GM12878 (cell line): ENCODE measurements around the gene ZNF827. TPM values are rescaled to one million over a fixed set of nuclear protein-coding genes. Genes with fewer than 3 reads are reported as not detected.

Experiments used
- ATAC-seq: fragments of 200-7000 bp; cut with Tn5 transposase; 3 replicates; pipeline ENCODE4 v1.9.1; 2020; ENCODE audit warnings: mild to moderate bottlenecking, moderate library complexity
- BruUV-seq: library from RNA; stranded (reverse); fragments of 400-500 nt; replicated peaks from 2 replicates; lab custom pipeline; 2021; lab: Mats Ljungman, UMichigan
- CTCF ChIA-PET: fragments of 300-600 bp; sonication (Branson Sonifier 250); formaldehyde crosslinking; extraction: SDS; loops from one replicate; lab custom pipeline; 2021; ENCODE audit warnings: inconsistent platforms; lab: Yijun Ruan, JAX
- POLR2A ChIA-PET: fragments of 350-600 bp; formaldehyde crosslinking; extraction: SDS; loops from one replicate; lab custom pipeline; 2021; ENCODE audit warnings: inconsistent platforms; lab: Charles Lee
- RAD21 ChIA-PET: fragments of 300-600 bp; sonication (Branson Sonifier 250); formaldehyde crosslinking; loops from one replicate; lab custom pipeline; 2023; ENCODE audit warnings: antibody characterized with exemption; ENCODE audit not compliant: unreplicated experiment; lab: Charles Lee
- SMC1A ChIA-PET: fragments of 300-600 bp; sonication (Branson Sonifier 250); formaldehyde crosslinking; loops from one replicate; lab custom pipeline; 2023; ENCODE audit not compliant: unreplicated experiment, uncharacterized antibody; lab: Charles Lee
- DNase-seq: peaks from one replicate; pipeline ENCODE4 v3.0.0-alpha.2; 2011; ENCODE audit warnings: low read depth, low spot score
- FAIRE-seq: peaks from 3 replicates; lab custom pipeline; 2011; peaks lifted over from hg19 to GRCh38; lab: Jason Lieb, UNC
- H2AFZ ChIP-seq: 2 replicates; pipeline ENCODE4 v1.6.0; 2011; ENCODE audit warnings: low read depth, low read length, control low read depth; ENCODE audit not compliant: control insufficient read depth
- H3K27ac ChIP-seq: 2 replicates; pipeline ENCODE4 v1.5.1; 2011; ENCODE audit warnings: control low read depth; ENCODE audit not compliant: control insufficient read depth, insufficient read depth
- H3K27me3 ChIP-seq, 2 experiments: replicated peaks in 1 of 2; 2 replicates each; pipeline versions ENCODE4 v1.6.0 to v1.6.1; 2011; ENCODE audit warnings: low read length in 1 of 2; ENCODE audit not compliant: control insufficient read depth in 2 of 2, insufficient read depth in 2 of 2
- H3K36me3 ChIP-seq, 2 experiments: 2 replicates each; pipeline ENCODE4 v1.5.1; 2011; ENCODE audit warnings: low read length in 1 of 2; ENCODE audit not compliant: control insufficient read depth in 2 of 2, insufficient read depth in 2 of 2
- H3K4me1 ChIP-seq: 2 replicates; pipeline ENCODE4 v1.6.1; 2011; ENCODE audit warnings: mild to moderate bottlenecking, low read length, moderate library complexity, mixed read lengths; ENCODE audit not compliant: control insufficient read depth, insufficient read depth
- H3K4me2 ChIP-seq: 2 replicates; pipeline ENCODE4 v1.6.0; 2011; ENCODE audit warnings: control low read depth; ENCODE audit not compliant: control insufficient read depth, insufficient read depth
- H3K4me3 ChIP-seq: fragments of 200-600 bp; sonication (generic); 2 replicates; pipeline ENCODE4 v1.5.1; 2016
- H3K79me2 ChIP-seq: 2 replicates; pipeline ENCODE4 v1.6.0; 2011; ENCODE audit warnings: low read length; ENCODE audit not compliant: control insufficient read depth, insufficient read depth
- H3K9ac ChIP-seq: 2 replicates; pipeline ENCODE4 v1.8.0; 2011; ENCODE audit warnings: low read length, control low read depth, mixed read lengths; ENCODE audit not compliant: control insufficient read depth, insufficient read depth
- H3K9me3 ChIP-seq: replicated peaks from 3 replicates; pipeline ENCODE4 v1.5.1; 2011; ENCODE audit warnings: mild to moderate bottlenecking, low read length; ENCODE audit not compliant: control insufficient read depth, insufficient read depth
- H4K20me1 ChIP-seq: 2 replicates; pipeline ENCODE4 v1.6.0; 2011; ENCODE audit not compliant: control insufficient read depth, insufficient read depth
- CBFB ChIP-seq: IDR thresholded peaks from 2 replicates; pipeline ENCODE4 v1.6.1; 2016; ENCODE audit warnings: antibody characterized with exemption, low read depth
- CBX3 ChIP-seq: fragments of 200-600 bp; sonication (generic); IDR thresholded peaks from 2 replicates; pipeline ENCODE4 v1.6.1; 2016; ENCODE audit warnings: low read depth, borderline replicate concordance
- CREM ChIP-seq: IDR thresholded peaks from 2 replicates; pipeline ENCODE4 v1.6.1; 2014; ENCODE audit warnings: antibody characterized with exemption, low read depth
- GABPA ChIP-seq: IDR thresholded peaks from 2 replicates; pipeline ENCODE4 v1.6.1; 2014; ENCODE audit warnings: antibody characterized with exemption, low read depth, mild to moderate bottlenecking, inconsistent platforms
- LARP7 ChIP-seq: fragments of 450-650 bp; IDR thresholded peaks from 2 replicates; pipeline ENCODE4 v1.6.1; 2017; ENCODE audit warnings: mild to moderate bottlenecking
- NKRF ChIP-seq: fragments of 450-650 bp; conservative IDR thresholded peaks from 2 replicates; pipeline ENCODE4 v1.6.1; 2017; ENCODE audit warnings: mild to moderate bottlenecking, moderate library complexity
- RAD21 ChIP-seq: IDR thresholded peaks from 2 replicates; pipeline ENCODE4 v1.6.1; 2011; ENCODE audit warnings: mild to moderate bottlenecking, low read depth, low read length, moderate library complexity; ENCODE audit not compliant: insufficient read depth
- TBL1XR1 ChIP-seq: IDR thresholded peaks from 2 replicates; pipeline ENCODE4 v1.6.1; 2012; ENCODE audit warnings: low read depth, low read length, improper control_type of control experiment
- ZNF24 ChIP-seq: fragments of 450-650 bp; IDR thresholded peaks from 2 replicates; pipeline ENCODE4 v1.6.1; 2017; ENCODE audit warnings: antibody characterized with exemption, mild to moderate bottlenecking
- WGBS: methylation state at CpG from one replicate; pipeline ENCODE4 v1.1.6; 2016; ENCODE audit warnings: low lambda C conversion rate; ENCODE audit not compliant: insufficient replicate concordance, insufficient coverage; ENCODE audit errors: missing lambda C conversion rate; 5-methylcytosine and 5-hydroxymethylcytosine counted together
- in situ Hi-C: fragments of 300-500 bp; cut with MboI; formaldehyde crosslinking; loops from 9 replicates; pipeline ENCODE4 v1.14.3; 2018; ENCODE audit warnings: mixed read lengths
- intact Hi-C: fragments of 100-400 bp; cut with micrococcal nuclease; formaldehyde crosslinking; loops from one replicate; pipeline ENCODE4 v1.14.2; 2022; ENCODE audit not compliant: unreplicated experiment
- polyA plus RNA-seq, 11 experiments: library from polyadenylated mRNA; depleted of rRNA in 4 of 11; unstranded in 6 of 11; stranded (reverse) in 5 of 11; fragments of >200 nt; fragmentation: Nextera tagmentation in 4 of 11; fragmentation: Illumina TruSeq in 1 of 11; extraction: Ambion mirVana in 4 of 11; extraction: Trizol in 1 of 11; gene quantifications; 1 replicate in 1 of 11; 2 replicates in 10 of 11; pipeline versions ENCODE4 v1.2.1 to v1.2.3, GENCODE V29; 2011 to 2016; ENCODE audit warnings: inconsistent platforms in 2 of 11, missing spikeins in 2 of 11, low read depth in 1 of 11
- total RNA-seq, 4 experiments: library from RNA; depleted of rRNA in 3 of 4; stranded (reverse); fragments of >200 nt in 3 of 4; fragmentation: Illumina TruSeq in 1 of 4; extraction: Trizol in 1 of 4; gene quantifications; 2 replicates each; pipeline versions ENCODE4 v1.2.1 to v1.2.3, GENCODE V29; 2013 to 2021
- TF ChIP-seq, protein P1 (sequence below): IDR thresholded peaks from 2 replicates; pipeline ENCODE4 v1.6.1; 2011; ENCODE audit warnings: low read depth, mild to moderate bottlenecking, low read length, moderate library complexity, borderline replicate concordance; ENCODE audit errors: extremely low read depth
- TF ChIP-seq, protein P2 (sequence below): IDR thresholded peaks from 2 replicates; pipeline ENCODE4 v1.6.1; 2012; ENCODE audit warnings: low read depth, low read length, improper control_type of control experiment
- TF ChIP-seq, protein P3 (sequence below): fragments of 450-650 bp; formaldehyde crosslinking; IDR thresholded peaks from 2 replicates; pipeline ENCODE4 v1.4.0; 2020; ENCODE audit warnings: mild to moderate bottlenecking, moderate library complexity
- TF ChIP-seq, protein P4 (sequence below): IDR thresholded peaks from 2 replicates; pipeline ENCODE4 v1.6.1; 2012; ENCODE audit warnings: low read depth, low read length, improper control_type of control experiment

Gene ZNF827
- total and polyA plus RNA-seq, 10 of the 15 experiments (the other 5 are each of a cell fraction or from before 2014, with no cell fraction given), result 3.8 to 31.5 (median 13.6) TPM

GRCh38 chr4:145851511-145852201 lies 87.0 kb downstream of the ZNF827 start (continued):
- TF ChIP-seq CBX3 (no peak), NKRF (no peak), CBFB (no peak), ZNF24 (no peak)
- TF ChIP-seq, protein P1, sequence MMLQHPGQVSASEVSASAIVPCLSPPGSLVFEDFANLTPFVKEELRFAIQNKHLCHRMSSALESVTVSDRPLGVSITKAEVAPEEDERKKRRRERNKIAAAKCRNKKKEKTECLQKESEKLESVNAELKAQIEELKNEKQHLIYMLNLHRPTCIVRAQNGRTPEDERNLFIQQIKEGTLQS, result no peak

DNA sequence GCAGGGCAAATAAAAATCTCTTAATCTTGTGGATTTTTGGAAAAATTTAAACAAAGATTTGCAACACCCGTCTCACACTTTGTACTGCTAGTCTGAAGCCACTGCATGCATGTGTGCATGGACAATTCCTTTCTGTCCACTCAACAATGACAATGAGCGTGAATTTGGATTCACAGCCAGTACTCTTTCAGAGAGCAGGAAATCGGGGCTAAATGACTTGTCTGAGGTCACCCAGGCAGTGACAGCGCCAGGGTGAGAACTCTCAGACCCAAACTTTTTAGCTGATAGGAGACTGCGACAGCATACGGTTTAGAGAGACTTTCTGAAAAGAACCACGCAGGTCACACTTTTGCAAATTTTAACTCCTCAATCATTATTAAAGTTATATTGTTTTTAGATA lies 90.9 kb downstream of the ZNF827 start:
- Histone ChIP-seq H3K79me2 (no peaks in the 10 kb centered on the region), H3K27ac (no peak overlapping the region), H3K9me3 (no peaks in the 10 kb centered on the region), H3K36me3 (peaks cover 6 to 20% of the 10 kb centered on the region in 2 experiments)
- RAD21 ChIA-PET, result interaction anchor here (1.0 kb wide), 1 partner anchor 42 kb away, joined by 4 read pairs; no protein-coding TSS in a partner anchor
- SMC1A ChIA-PET, result interaction anchor here (1.0 kb wide), 1 partner anchor 49 kb away, joined by 3 read pairs; no protein-coding TSS in a partner anchor
- POLR2A ChIA-PET, result no interaction called here
- intact Hi-C loops, result no loop called here
- TF ChIP-seq, protein P2, sequence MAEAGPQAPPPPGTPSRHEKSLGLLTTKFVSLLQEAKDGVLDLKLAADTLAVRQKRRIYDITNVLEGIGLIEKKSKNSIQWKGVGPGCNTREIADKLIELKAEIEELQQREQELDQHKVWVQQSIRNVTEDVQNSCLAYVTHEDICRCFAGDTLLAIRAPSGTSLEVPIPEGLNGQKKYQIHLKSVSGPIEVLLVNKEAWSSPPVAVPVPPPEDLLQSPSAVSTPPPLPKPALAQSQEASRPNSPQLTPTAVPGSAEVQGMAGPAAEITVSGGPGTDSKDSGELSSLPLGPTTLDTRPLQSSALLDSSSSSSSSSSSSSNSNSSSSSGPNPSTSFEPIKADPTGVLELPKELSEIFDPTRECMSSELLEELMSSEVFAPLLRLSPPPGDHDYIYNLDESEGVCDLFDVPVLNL, result no peak
- TF ChIP-seq, protein P3, sequence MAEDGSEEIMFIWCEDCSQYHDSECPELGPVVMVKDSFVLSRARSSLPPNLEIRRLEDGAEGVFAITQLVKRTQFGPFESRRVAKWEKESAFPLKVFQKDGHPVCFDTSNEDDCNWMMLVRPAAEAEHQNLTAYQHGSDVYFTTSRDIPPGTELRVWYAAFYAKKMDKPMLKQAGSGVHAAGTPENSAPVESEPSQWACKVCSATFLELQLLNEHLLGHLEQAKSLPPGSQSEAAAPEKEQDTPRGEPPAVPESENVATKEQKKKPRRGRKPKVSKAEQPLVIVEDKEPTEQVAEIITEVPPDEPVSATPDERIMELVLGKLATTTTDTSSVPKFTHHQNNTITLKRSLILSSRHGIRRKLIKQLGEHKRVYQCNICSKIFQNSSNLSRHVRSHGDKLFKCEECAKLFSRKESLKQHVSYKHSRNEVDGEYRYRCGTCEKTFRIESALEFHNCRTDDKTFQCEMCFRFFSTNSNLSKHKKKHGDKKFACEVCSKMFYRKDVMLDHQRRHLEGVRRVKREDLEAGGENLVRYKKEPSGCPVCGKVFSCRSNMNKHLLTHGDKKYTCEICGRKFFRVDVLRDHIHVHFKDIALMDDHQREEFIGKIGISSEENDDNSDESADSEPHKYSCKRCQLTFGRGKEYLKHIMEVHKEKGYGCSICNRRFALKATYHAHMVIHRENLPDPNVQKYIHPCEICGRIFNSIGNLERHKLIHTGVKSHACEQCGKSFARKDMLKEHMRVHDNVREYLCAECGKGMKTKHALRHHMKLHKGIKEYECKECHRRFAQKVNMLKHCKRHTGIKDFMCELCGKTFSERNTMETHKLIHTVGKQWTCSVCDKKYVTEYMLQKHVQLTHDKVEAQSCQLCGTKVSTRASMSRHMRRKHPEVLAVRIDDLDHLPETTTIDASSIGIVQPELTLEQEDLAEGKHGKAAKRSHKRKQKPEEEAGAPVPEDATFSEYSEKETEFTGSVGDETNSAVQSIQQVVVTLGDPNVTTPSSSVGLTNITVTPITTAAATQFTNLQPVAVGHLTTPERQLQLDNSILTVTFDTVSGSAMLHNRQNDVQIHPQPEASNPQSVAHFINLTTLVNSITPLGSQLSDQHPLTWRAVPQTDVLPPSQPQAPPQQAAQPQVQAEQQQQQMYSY (CRISPR knock-in tag), result no peak
- TF ChIP-seq RAD21 (no peak), GABPA (no peak), LARP7 (no peak), CREM (no peak), TBL1XR1 (no peak)
- TF ChIP-seq, protein P4, sequence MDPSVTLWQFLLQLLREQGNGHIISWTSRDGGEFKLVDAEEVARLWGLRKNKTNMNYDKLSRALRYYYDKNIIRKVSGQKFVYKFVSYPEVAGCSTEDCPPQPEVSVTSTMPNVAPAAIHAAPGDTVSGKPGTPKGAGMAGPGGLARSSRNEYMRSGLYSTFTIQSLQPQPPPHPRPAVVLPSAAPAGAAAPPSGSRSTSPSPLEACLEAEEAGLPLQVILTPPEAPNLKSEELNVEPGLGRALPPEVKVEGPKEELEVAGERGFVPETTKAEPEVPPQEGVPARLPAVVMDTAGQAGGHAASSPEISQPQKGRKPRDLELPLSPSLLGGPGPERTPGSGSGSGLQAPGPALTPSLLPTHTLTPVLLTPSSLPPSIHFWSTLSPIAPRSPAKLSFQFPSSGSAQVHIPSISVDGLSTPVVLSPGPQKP, result no peak
- TF ChIP-seq, all 136 proteins: peak for 0
- FAIRE-seq (no peak), ATAC-seq (no peak), DNase-seq (no peak)
- CTCF ChIA-PET, result interaction anchor here (1.7 kb wide), 1 partner anchor 35 kb away, joined by 3 read pairs; no protein-coding TSS in a partner anchor
- Histone ChIP-seq H4K20me1 (no peaks in the 10 kb centered on the region), H3K4me1 (peaks cover 2% of the 10 kb centered on the region; the same call in 1 of the 2 replicates), H3K27me3 (no peaks in the 10 kb centered on the region), H3K4me2 (no peak overlapping the region), H3K9ac (no peak overlapping the region), H3K4me3 (no peak overlapping the region), H2AFZ (no peak overlapping the region)
- in situ Hi-C loops, result no loop called here
- 90% methylated on average over 7 of the region's 7 CpGs for WGBS
- no TSS peak for BruUV-seq
